K562 (cell line): ENCODE results near the gene MED15. TPM values are rescaled to one million over a fixed set of nuclear protein-coding genes. Genes with fewer than 3 reads are reported as not detected.

Source experiments
- BCL6 ChIP-seq: fragments of 250-450 bp; sonication (Bioruptor Pico); IDR thresholded peaks from 2 replicates; pipeline ENCODE4 v1.4.0; 2020
- CHCHD3 ChIP-seq: fragments of 250-450 bp; sonication (Bioruptor Pico); IDR thresholded peaks from 2 replicates; pipeline ENCODE4 v2.1.2; 2022; ENCODE audit warnings: mild to moderate bottlenecking
- CHD4 ChIP-seq: fragments of 200-600 bp; sonication (generic); IDR thresholded peaks from 3 replicates; pipeline ENCODE4 v1.6.1; 2012; ENCODE audit warnings: low read depth, mild to moderate bottlenecking, mixed read lengths, low read length, inconsistent platforms; ENCODE audit not compliant: insufficient read depth, insufficient replicate concordance, poor library complexity, severe bottlenecking
- KDM5B ChIP-seq: fragments of 200-600 bp; sonication (generic); IDR thresholded peaks from 2 replicates; pipeline ENCODE4 v1.6.1; 2012; ENCODE audit warnings: low read depth, mild to moderate bottlenecking, moderate library complexity, low read length, control low read depth, inconsistent platforms; ENCODE audit not compliant: insufficient replicate concordance
- MXD1 ChIP-seq: fragments of 250-450 bp; sonication (Bioruptor Pico); IDR thresholded peaks from 2 replicates; pipeline ENCODE4 v1.8.0; 2021; ENCODE audit warnings: borderline replicate concordance, mild to moderate bottlenecking, moderate library complexity; ENCODE audit not compliant: poor library complexity, severe bottlenecking
- MXI1 ChIP-seq: IDR thresholded peaks from 2 replicates; pipeline ENCODE4 v1.6.1; 2011; ENCODE audit warnings: low read depth, mild to moderate bottlenecking, improper control_type of control experiment, low read length
- NONO ChIP-seq, 2 experiments: fragments of 200-400 bp in 1 of 2; fragments of 450-650 bp in 1 of 2; formaldehyde crosslinking in 1 of 2; IDR thresholded peaks; 2 replicates each; pipeline ENCODE4 v1.6.1; 2017; ENCODE audit warnings: low read depth in 2 of 2, mild to moderate bottlenecking in 2 of 2, moderate library complexity in 2 of 2, low read length in 1 of 2
- PCBP2 ChIP-seq: fragments of 200-400 bp; formaldehyde crosslinking; IDR thresholded peaks from 2 replicates; pipeline ENCODE4 v1.6.1; 2018; ENCODE audit warnings: low read length, low read depth, mild to moderate bottlenecking, moderate library complexity; ENCODE audit not compliant: poor library complexity, severe bottlenecking
- PTBP1 ChIP-seq: fragments of 200-400 bp; formaldehyde crosslinking; IDR thresholded peaks from 2 replicates; pipeline ENCODE4 v1.6.1; 2017; ENCODE audit warnings: low read depth, low read length
- RHOXF2B ChIP-seq: fragments of 250-450 bp; sonication (Bioruptor Pico); conservative IDR thresholded peaks from 2 replicates; pipeline ENCODE4 v1.5.1; 2021
- SMARCE1 ChIP-seq: fragments of 450-650 bp; IDR thresholded peaks from 2 replicates; pipeline ENCODE4 v1.7.1; 2016; ENCODE audit warnings: mild to moderate bottlenecking
- SP1 ChIP-seq: sonication (generic); formaldehyde crosslinking; IDR thresholded peaks from 2 replicates; pipeline ENCODE4 v1.8.1; 2022; ENCODE audit warnings: mild to moderate bottlenecking, missing genetic modification reagents
- SPI1 ChIP-seq: IDR thresholded peaks from 2 replicates; pipeline ENCODE4 v1.6.1; 2011; ENCODE audit warnings: low read depth, low read length, control low read depth, borderline replicate concordance
- SRSF9 ChIP-seq: fragments of 200-400 bp; formaldehyde crosslinking; IDR thresholded peaks from 2 replicates; pipeline ENCODE4 v1.6.1; 2017; ENCODE audit warnings: low read depth, low read length, borderline replicate concordance
- TRIM24 ChIP-seq, 2 experiments: fragments of 450-650 bp; IDR thresholded peaks; 2 replicates each; pipeline ENCODE4 v1.6.1; 2016
- ZBTB17 ChIP-seq: fragments of 450-650 bp; formaldehyde crosslinking; IDR thresholded peaks from 2 replicates; pipeline ENCODE4 v1.4.0; 2020; ENCODE audit warnings: mild to moderate bottlenecking
- ZBTB33 ChIP-seq: sonication (generic); formaldehyde crosslinking; IDR thresholded peaks from 2 replicates; pipeline ENCODE4 v1.8.1; 2023; ENCODE audit warnings: mild to moderate bottlenecking, missing genetic modification reagents
- ZFPM2 ChIP-seq: fragments of 250-450 bp; sonication (Bioruptor Pico); IDR thresholded peaks from 2 replicates; pipeline ENCODE4 v1.5.1; 2022; ENCODE audit warnings: mild to moderate bottlenecking
- ZNF224 ChIP-seq: sonication (generic); formaldehyde crosslinking; IDR thresholded peaks from 2 replicates; pipeline ENCODE4 v1.8.0; 2022; ENCODE audit warnings: mild to moderate bottlenecking, missing genetic modification reagents
- ZNF232 ChIP-seq: sonication (generic); formaldehyde crosslinking; IDR thresholded peaks from 2 replicates; pipeline ENCODE4 v1.8.0; 2022; ENCODE audit warnings: mild to moderate bottlenecking, missing genetic modification reagents
- ZNF384 ChIP-seq: IDR thresholded peaks from 2 replicates; pipeline ENCODE4 v1.6.1; 2012; ENCODE audit warnings: low read depth, low read length, improper control_type of control experiment
- ZNF584 ChIP-seq: fragments of 200-800 bp; sonication (Bioruptor generic); IDR thresholded peaks from 2 replicates; pipeline ENCODE4 v1.6.1; 2016; ENCODE audit warnings: low read depth, mild to moderate bottlenecking, missing genetic modification characterization, missing compliant biosample characterization
- polyA plus RNA-seq, 8 experiments: library from polyadenylated mRNA; depleted of rRNA in 4 of 8; stranded (reverse) in 5 of 8; unstranded in 3 of 8; fragments of >200 nt; fragmentation: Nextera tagmentation in 2 of 8; fragmentation: Illumina TruSeq in 1 of 8; extraction: Ambion mirVana in 2 of 8; extraction: Trizol in 1 of 8; gene quantifications; 2 replicates each; pipeline versions ENCODE4 v1.2.1 to v1.2.3, GENCODE V29; 2011 to 2014; ENCODE audit warnings: inconsistent platforms in 1 of 8, missing spikeins in 1 of 8
- total RNA-seq, 7 experiments: library from RNA; depleted of rRNA in 6 of 7; stranded (reverse); fragments of >200 nt in 6 of 7; fragmentation: Illumina TruSeq in 2 of 7; extraction: Trizol in 2 of 7; gene quantifications; 2 replicates each; pipeline versions ENCODE4 v1.2.1 to v1.2.3, GENCODE V29; 2011 to 2021; ENCODE audit warnings: low replicate concordance in 1 of 7

MED15 gene
- total and polyA plus RNA-seq, 9 of the 15 experiments (the other 6 are each of a cell fraction or from before 2014, with no cell fraction given), result 4.0 to 271 (median 60.1) TPM

GRCh38 chr22:20509344-20510047, 2.1 kb downstream of the MED15 start (continued):
- no peak for TF ChIP-seq BCL6 (CRISPR knock-in tag)
- peak; percentile 98 for TF ChIP-seq SPI1
- TF ChIP-seq ZBTB17 (CRISPR knock-in tag), result no peak
- no peak for TF ChIP-seq NONO (IDR thresholded peaks at IDR 0.05; ENCODE audit: low read depth in 2 of 2, low read length in 1 of 2)
- peak; percentile 81 for TF ChIP-seq KDM5B
- peak; percentile 87 for TF ChIP-seq ZBTB33 (CRISPR knock-in tag)
- 0 out of 2 replicates have a peak, but pooled peaks have one; percentile 74 for TF ChIP-seq ZNF232 (CRISPR knock-in tag)
- TF ChIP-seq CHCHD3 (CRISPR knock-in tag), result peak; percentile 26; the same call in 1 of the 2 replicates
- TF ChIP-seq PCBP2, result peak; percentile 83
- TF ChIP-seq MXD1 (CRISPR knock-in tag), result peak; percentile 26
- no peak for TF ChIP-seq SMARCE1
- TF ChIP-seq MXI1, result 0 out of 2 replicates have a peak, but pooled peaks have one; percentile 13
- no peak for TF ChIP-seq ZNF584 (CRISPR knock-in tag)
- peak; percentile 12; the same call in 1 of the 2 replicates for TF ChIP-seq SP1 (CRISPR knock-in tag)
- peak; percentile 58; the same call in 1 of the 2 replicates for TF ChIP-seq ZNF384
- 0 out of 2 replicates have a peak, but pooled peaks have one; percentile 33 for TF ChIP-seq ZFPM2
- TF ChIP-seq ZNF224 (CRISPR knock-in tag), result 0 out of 2 replicates have a peak, but pooled peaks have one; percentile 46
- no peak for TF ChIP-seq TRIM24 (IDR thresholded peaks at IDR 0.05)
- peak; percentile 70 for TF ChIP-seq CHD4
- no peak for TF ChIP-seq SRSF9
- 0 out of 2 replicates have a peak, but pooled peaks have one; percentile 5 for TF ChIP-seq RHOXF2B (CRISPR knock-in tag)
- TF ChIP-seq PTBP1, result 0 out of 2 replicates have a peak, but pooled peaks have one; percentile 51
